A549 (cell line): ENCODE measurements around the gene BMP15. TPM values are rescaled to one million over a fixed set of nuclear protein-coding genes. Genes with fewer than 3 reads are reported as not detected.

Experiments
- ATAC-seq, 2 experiments: fragments of 200-7000 bp in 1 of 2; fragments of >200 bp in 1 of 2; cut with Nextera tagmentation in 1 of 2; cut with Tn5 transposase in 1 of 2; 3 replicates each; pipeline versions ENCODE4 v1.8.0 to v1.9.1; 2018 to 2020; ENCODE audit warnings: mild to moderate bottlenecking in 1 of 2, moderate library complexity in 1 of 2
- CTCF ChIA-PET: fragments of 300-600 bp; sonication (Branson Sonifier 250); formaldehyde crosslinking; extraction: SDS; loops from one replicate; lab custom pipeline; 2021; ENCODE audit warnings: antibody characterized with exemption, inconsistent platforms; lab: Yijun Ruan, JAX
- POLR2A ChIA-PET: fragments of 350-600 bp; formaldehyde crosslinking; extraction: SDS; loops from one replicate; lab custom pipeline; 2021; ENCODE audit warnings: antibody characterized with exemption, inconsistent platforms; lab: Yijun Ruan, JAX
- DNase-seq, 2 experiments: peaks; one replicate each; pipeline versions ENCODE4 v3.0.0 to v3.0.0-alpha.2; 2011 to 2016; ENCODE audit warnings: low read depth in 1 of 2, low spot score in 1 of 2
- FAIRE-seq: peaks from 2 replicates; lab custom pipeline; 2011; peaks lifted over from hg19 to GRCh38; lab: Jason Lieb, UNC
- H3K27ac ChIP-seq, 2 experiments: fragments of >200 bp; sonication (Bioruptor Twin); formaldehyde crosslinking; 3 replicates each; pipeline ENCODE4 v1.5.1; 2016 to 2017
- H3K4me1 ChIP-seq: fragments of >200 bp; sonication (Bioruptor Twin); formaldehyde crosslinking; 3 replicates; pipeline ENCODE4 v1.6.1; 2016
- H3K4me2 ChIP-seq: fragments of >200 bp; sonication (Bioruptor Twin); formaldehyde crosslinking; 3 replicates; pipeline ENCODE4 v1.6.1; 2016
- H3K4me3 ChIP-seq: fragments of >200 bp; sonication (Bioruptor Twin); formaldehyde crosslinking; 3 replicates; pipeline ENCODE4 v1.5.1; 2016
- H3K9me3 ChIP-seq: fragments of >200 bp; sonication (Bioruptor Twin); formaldehyde crosslinking; 3 replicates; pipeline ENCODE4 v1.6.1; 2016
- BCL3 ChIP-seq: fragments of >200 bp; sonication (Bioruptor Twin); formaldehyde crosslinking; IDR thresholded peaks from 3 replicates; pipeline ENCODE4 v1.6.1; 2016
- CHD2 ChIP-seq: fragments of 150-350 bp; IDR thresholded peaks from 2 replicates; pipeline ENCODE4 v1.6.1; 2014; ENCODE audit warnings: low read length; ENCODE audit not compliant: partially characterized antibody
- EHF ChIP-seq: fragments of 250-450 bp; sonication (Bioruptor Pico); IDR thresholded peaks from 2 replicates; pipeline ENCODE4 v1.5.0; 2020; ENCODE audit warnings: mild to moderate bottlenecking
- ESRRA ChIP-seq: fragments of 150-350 bp; IDR thresholded peaks from 2 replicates; pipeline ENCODE4 v1.6.1; 2014; ENCODE audit warnings: mild to moderate bottlenecking, low read length, borderline replicate concordance
- FOXS1 ChIP-seq: fragments of 250-450 bp; sonication (Bioruptor Pico); IDR thresholded peaks from 2 replicates; pipeline ENCODE4 v1.5.0; 2020; ENCODE audit warnings: mild to moderate bottlenecking, moderate library complexity
- GATA3 ChIP-seq: IDR thresholded peaks from 2 replicates; pipeline ENCODE4 v1.6.1; 2012; ENCODE audit warnings: borderline replicate concordance
- HES2 ChIP-seq: fragments of >200 bp; sonication (Bioruptor Twin); formaldehyde crosslinking; IDR thresholded peaks from 2 replicates; pipeline ENCODE4 v1.6.1; 2016
- JUN ChIP-seq, 2 experiments: fragments of >200 bp; sonication (Bioruptor Twin); formaldehyde crosslinking; IDR thresholded peaks; 2 replicates in 1 of 2; 3 replicates in 1 of 2; pipeline ENCODE4 v1.6.1; 2016 to 2017
- KDM5A ChIP-seq: fragments of 200-600 bp; sonication (generic); IDR thresholded peaks from 2 replicates; pipeline ENCODE4 v1.6.1; 2016; ENCODE audit warnings: antibody characterized with exemption, mild to moderate bottlenecking
- MYC ChIP-seq: IDR thresholded peaks from 2 replicates; pipeline ENCODE4 v1.6.1; 2012; ENCODE audit warnings: mild to moderate bottlenecking, inconsistent platforms, low read length, improper control_type of control experiment, borderline replicate concordance
- PBX3 ChIP-seq: IDR thresholded peaks from 2 replicates; pipeline ENCODE4 v1.6.1; 2012
- POLR2A ChIP-seq: IDR thresholded peaks from 2 replicates; pipeline ENCODE4 v1.6.1; 2012; ENCODE audit warnings: mild to moderate bottlenecking, low read length
- RARB ChIP-seq: fragments of 250-450 bp; sonication (Bioruptor Pico); IDR thresholded peaks from 2 replicates; pipeline ENCODE4 v1.8.0; 2021; ENCODE audit warnings: mild to moderate bottlenecking, moderate library complexity
- RCOR1 ChIP-seq: fragments of 150-350 bp; IDR thresholded peaks from 2 replicates; pipeline ENCODE4 v1.6.1; 2014; ENCODE audit warnings: antibody characterized with exemption, low read length, low read depth
- ZNF302 ChIP-seq: fragments of 250-450 bp; sonication (Bioruptor Pico); IDR thresholded peaks from 2 replicates; pipeline ENCODE4 v1.9.0; 2021; ENCODE audit warnings: inconsistent platforms, mild to moderate bottlenecking, moderate library complexity
- WGBS: methylation state at CpG from one replicate; pipeline ENCODE4 v1.1.6; 2017; ENCODE audit errors: missing lambda C conversion rate; 5-methylcytosine and 5-hydroxymethylcytosine counted together
- polyA plus RNA-seq, 4 experiments: library from polyadenylated mRNA; depleted of rRNA in 3 of 4; stranded (reverse); fragments of >200 nt; fragmentation: RNase III in 1 of 4; extraction: RNeasy Plus Mini Kit Qiagen cat#74134 plus additional on column Dnase treatment in 1 of 4; gene quantifications; 2 replicates in 3 of 4; 3 replicates in 1 of 4; pipeline ENCODE4 v1.2.3, GENCODE V29; 2011 to 2017
- TF ChIP-seq, protein P1 (sequence below): IDR thresholded peaks from 2 replicates; pipeline ENCODE4 v1.6.1; 2012; ENCODE audit warnings: low read depth, borderline replicate concordance
- TF ChIP-seq, protein P2 (sequence below): fragments of 250-450 bp; sonication (Bioruptor Pico); IDR thresholded peaks from 2 replicates; pipeline ENCODE4 v1.5.0; 2021; ENCODE audit warnings: mild to moderate bottlenecking, moderate library complexity, borderline replicate concordance
- TF ChIP-seq, protein P3 (sequence below): IDR thresholded peaks from 2 replicates; pipeline ENCODE4 v1.6.1; 2012
- TF ChIP-seq, protein P4 (sequence below): fragments of 200-600 bp; sonication (generic); IDR thresholded peaks from 2 replicates; pipeline ENCODE4 v1.6.1; 2016; ENCODE audit warnings: antibody characterized with exemption, mild to moderate bottlenecking, moderate library complexity

Gene BMP15
- polyA plus RNA-seq, 2 of the 4 experiments (the other 2 are of a cell fraction) = not detected

DNA sequence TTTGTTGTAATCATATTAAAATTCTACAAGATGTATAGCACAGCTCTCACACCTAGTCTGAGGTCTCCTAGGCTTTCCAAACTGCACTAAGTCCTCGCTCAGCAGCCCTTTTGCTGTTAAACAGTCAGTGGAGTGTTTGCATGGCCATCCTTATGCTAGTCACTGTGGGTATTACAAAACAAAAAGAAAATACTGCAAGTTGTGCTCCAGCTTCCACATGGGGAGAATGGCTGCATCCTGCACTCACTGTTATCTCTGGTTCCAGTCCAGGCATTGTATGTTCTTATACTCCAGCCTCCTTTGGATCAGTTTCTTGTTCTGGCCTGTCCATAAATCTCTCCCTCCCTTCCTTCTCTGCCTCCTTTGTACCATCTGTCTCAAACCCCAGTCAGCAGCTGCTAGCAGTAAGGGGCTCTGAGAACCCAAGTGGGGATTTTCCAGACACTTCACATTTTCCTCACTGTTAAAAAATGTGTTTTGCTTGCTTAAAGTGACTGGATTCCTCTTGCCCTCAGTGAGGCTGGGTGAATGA lies 38.5 kb upstream of the BMP15 start:
- WGBS = 0% methylated on average over 1 of the region's 1 CpG
- ChIA-PET POLR2A (no interaction called here), CTCF (no interaction called here)
- Histone ChIP-seq H3K9me3 (no peaks in the 10 kb centered on the region), H3K4me3 (no peak overlapping the region), H3K4me1 (no peaks in the 10 kb centered on the region), H3K4me2 (no peak overlapping the region), H3K27ac (no peak overlapping the region)
- DNase-seq (no peak), ATAC-seq (no peak), FAIRE-seq (no peak)
- TF ChIP-seq ZNF302 (CRISPR knock-in tag) = no peak
- TF ChIP-seq RCOR1 = no peak
- TF ChIP-seq ESRRA = no peak
- TF ChIP-seq JUN (IDR thresholded peaks at IDR 0.05) = no peak
- TF ChIP-seq PBX3 = no peak
- no peak for TF ChIP-seq FOXS1 (CRISPR knock-in tag)
- no peak for TF ChIP-seq HES2
- no peak for TF ChIP-seq POLR2A
- TF ChIP-seq CHD2 = no peak
- no peak for TF ChIP-seq BCL3
- no peak for TF ChIP-seq MYC
- TF ChIP-seq, protein P1, sequence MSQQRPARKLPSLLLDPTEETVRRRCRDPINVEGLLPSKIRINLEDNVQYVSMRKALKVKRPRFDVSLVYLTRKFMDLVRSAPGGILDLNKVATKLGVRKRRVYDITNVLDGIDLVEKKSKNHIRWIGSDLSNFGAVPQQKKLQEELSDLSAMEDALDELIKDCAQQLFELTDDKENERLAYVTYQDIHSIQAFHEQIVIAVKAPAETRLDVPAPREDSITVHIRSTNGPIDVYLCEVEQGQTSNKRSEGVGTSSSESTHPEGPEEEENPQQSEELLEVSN = no peak
- TF ChIP-seq, protein P2, sequence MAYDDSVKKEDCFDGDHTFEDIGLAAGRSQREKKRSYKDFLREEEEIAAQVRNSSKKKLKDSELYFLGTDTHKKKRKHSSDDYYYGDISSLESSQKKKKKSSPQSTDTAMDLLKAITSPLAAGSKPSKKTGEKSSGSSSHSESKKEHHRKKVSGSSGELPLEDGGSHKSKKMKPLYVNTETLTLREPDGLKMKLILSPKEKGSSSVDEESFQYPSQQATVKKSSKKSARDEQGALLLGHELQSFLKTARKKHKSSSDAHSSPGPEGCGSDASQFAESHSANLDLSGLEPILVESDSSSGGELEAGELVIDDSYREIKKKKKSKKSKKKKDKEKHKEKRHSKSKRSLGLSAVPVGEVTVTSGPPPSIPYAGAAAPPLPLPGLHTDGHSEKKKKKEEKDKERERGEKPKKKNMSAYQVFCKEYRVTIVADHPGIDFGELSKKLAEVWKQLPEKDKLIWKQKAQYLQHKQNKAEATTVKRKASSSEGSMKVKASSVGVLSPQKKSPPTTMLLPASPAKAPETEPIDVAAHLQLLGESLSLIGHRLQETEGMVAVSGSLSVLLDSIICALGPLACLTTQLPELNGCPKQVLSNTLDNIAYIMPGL (CRISPR knock-in tag) = no peak
- TF ChIP-seq EHF (CRISPR knock-in tag) = no peak
- TF ChIP-seq, protein P3, sequence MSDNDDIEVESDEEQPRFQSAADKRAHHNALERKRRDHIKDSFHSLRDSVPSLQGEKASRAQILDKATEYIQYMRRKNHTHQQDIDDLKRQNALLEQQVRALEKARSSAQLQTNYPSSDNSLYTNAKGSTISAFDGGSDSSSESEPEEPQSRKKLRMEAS = no peak
- no peak for TF ChIP-seq GATA3
- TF ChIP-seq, protein P4, sequence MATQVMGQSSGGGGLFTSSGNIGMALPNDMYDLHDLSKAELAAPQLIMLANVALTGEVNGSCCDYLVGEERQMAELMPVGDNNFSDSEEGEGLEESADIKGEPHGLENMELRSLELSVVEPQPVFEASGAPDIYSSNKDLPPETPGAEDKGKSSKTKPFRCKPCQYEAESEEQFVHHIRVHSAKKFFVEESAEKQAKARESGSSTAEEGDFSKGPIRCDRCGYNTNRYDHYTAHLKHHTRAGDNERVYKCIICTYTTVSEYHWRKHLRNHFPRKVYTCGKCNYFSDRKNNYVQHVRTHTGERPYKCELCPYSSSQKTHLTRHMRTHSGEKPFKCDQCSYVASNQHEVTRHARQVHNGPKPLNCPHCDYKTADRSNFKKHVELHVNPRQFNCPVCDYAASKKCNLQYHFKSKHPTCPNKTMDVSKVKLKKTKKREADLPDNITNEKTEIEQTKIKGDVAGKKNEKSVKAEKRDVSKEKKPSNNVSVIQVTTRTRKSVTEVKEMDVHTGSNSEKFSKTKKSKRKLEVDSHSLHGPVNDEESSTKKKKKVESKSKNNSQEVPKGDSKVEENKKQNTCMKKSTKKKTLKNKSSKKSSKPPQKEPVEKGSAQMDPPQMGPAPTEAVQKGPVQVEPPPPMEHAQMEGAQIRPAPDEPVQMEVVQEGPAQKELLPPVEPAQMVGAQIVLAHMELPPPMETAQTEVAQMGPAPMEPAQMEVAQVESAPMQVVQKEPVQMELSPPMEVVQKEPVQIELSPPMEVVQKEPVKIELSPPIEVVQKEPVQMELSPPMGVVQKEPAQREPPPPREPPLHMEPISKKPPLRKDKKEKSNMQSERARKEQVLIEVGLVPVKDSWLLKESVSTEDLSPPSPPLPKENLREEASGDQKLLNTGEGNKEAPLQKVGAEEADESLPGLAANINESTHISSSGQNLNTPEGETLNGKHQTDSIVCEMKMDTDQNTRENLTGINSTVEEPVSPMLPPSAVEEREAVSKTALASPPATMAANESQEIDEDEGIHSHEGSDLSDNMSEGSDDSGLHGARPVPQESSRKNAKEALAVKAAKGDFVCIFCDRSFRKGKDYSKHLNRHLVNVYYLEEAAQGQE = no peak
- TF ChIP-seq RARB (CRISPR knock-in tag) = no peak
- TF ChIP-seq KDM5A = no peak
